ENCODE measurements around the gene MDFI. TPM values are rescaled to one million over a fixed set of nuclear protein-coding genes. Genes with fewer than 3 reads are reported as not detected.
A peak's percentile ranks its signal among the peaks of the same experiment; 100 is the strongest.

Gene MDFI
- total RNA-seq, 1 donor from 2014 or later, result 75.9 TPM

- Mint-ChIP-seq H3K4me3 (ENCODE audit: unreplicated experiment) (no peak overlapping the region), H3K27me3 (ENCODE audit: unreplicated experiment) (no peaks in the 10 kb centered on the region), H3K4me1 (ENCODE audit: unreplicated experiment) (peaks cover 51% of the 10 kb centered on the region), H3K9me3 (ENCODE audit: unreplicated experiment) (no peaks in the 10 kb centered on the region), H3K27ac (ENCODE audit: unreplicated experiment) (no peak overlapping the region), H3K36me3 (ENCODE audit: unreplicated experiment) (peaks cover 3% of the 10 kb centered on the region)
- no peak for DNase-seq (ENCODE audit: extremely low spot score, unreplicated experiment)
- no peak for TF ChIP-seq CTCF (IDR thresholded peaks at IDR 0.05)
Observed at GRCh38 chr6:41695825-41696224, 57.6 kb downstream of the MDFI start.

- Mint-ChIP-seq H3K36me3 (ENCODE audit: unreplicated experiment) (peaks cover 3% of the 10 kb centered on the region), H3K27me3 (ENCODE audit: unreplicated experiment) (no peaks in the 10 kb centered on the region), H3K4me3 (ENCODE audit: unreplicated experiment) (no peak overlapping the region), H3K9me3 (ENCODE audit: unreplicated experiment) (no peaks in the 10 kb centered on the region), H3K4me1 (ENCODE audit: unreplicated experiment) (peaks cover 58% of the 10 kb centered on the region), H3K27ac (ENCODE audit: unreplicated experiment) (peak overlapping the region; percentile 65)
- DNase-seq (ENCODE audit: extremely low spot score, unreplicated experiment), result no peak
- TF ChIP-seq CTCF (IDR thresholded peaks at IDR 0.05), result no peak
Observed at GRCh38 chr6:41696788-41697187, 58.5 kb downstream of the MDFI start.

GRCh38 chr6:41697861-41698781, 59.9 kb downstream of the MDFI start:
- no peaks in the 10 kb centered on the region for H3K27me3 Mint-ChIP-seq (ENCODE audit: unreplicated experiment)
- no peak for DNase-seq (ENCODE audit: extremely low spot score, unreplicated experiment)
- peak overlapping the region; percentile 99 for H3K27ac Mint-ChIP-seq (ENCODE audit: unreplicated experiment)
- no peaks in the 10 kb centered on the region for H3K9me3 Mint-ChIP-seq (ENCODE audit: unreplicated experiment)
- TF ChIP-seq CTCF (IDR thresholded peaks at IDR 0.05), result no peak
- H3K36me3 Mint-ChIP-seq (ENCODE audit: unreplicated experiment), result no peaks in the 10 kb centered on the region
- H3K4me1 Mint-ChIP-seq (ENCODE audit: unreplicated experiment), result peaks cover 58% of the 10 kb centered on the region
- peak overlapping the region; percentile 55 for H3K4me3 Mint-ChIP-seq (ENCODE audit: unreplicated experiment)

- Mint-ChIP-seq H3K9me3 (ENCODE audit: unreplicated experiment) (no peaks in the 10 kb centered on the region), H3K27me3 (ENCODE audit: unreplicated experiment) (no peaks in the 10 kb centered on the region), H3K4me1 (ENCODE audit: unreplicated experiment) (peaks cover 58% of the 10 kb centered on the region), H3K4me3 (ENCODE audit: unreplicated experiment) (no peak overlapping the region), H3K36me3 (ENCODE audit: unreplicated experiment) (no peaks in the 10 kb centered on the region), H3K27ac (ENCODE audit: unreplicated experiment) (peak overlapping the region; percentile 99)
- DNase-seq (ENCODE audit: extremely low spot score, unreplicated experiment), result no peak
- TF ChIP-seq CTCF (IDR thresholded peaks at IDR 0.05), result no peak
Observed at GRCh38 chr6:41699063-41699462, 60.8 kb downstream of the MDFI start.

Data from osteocyte (in vitro differentiated cells).